ENCODE results near the gene SBK2. TPM values are rescaled to one million over a fixed set of nuclear protein-coding genes. Genes with fewer than 3 reads are reported as not detected.
"Not testable (repeated sequence)": the region's sequence is repeated elsewhere in the genome, so short reads cannot be mapped to it uniquely, and the experiment has no call there.

SBK2 gene
- not detected for polyA plus RNA-seq (2013, experiment 1 of 2)
- not detected for polyA plus RNA-seq (2013, experiment 2 of 2)

DNA sequence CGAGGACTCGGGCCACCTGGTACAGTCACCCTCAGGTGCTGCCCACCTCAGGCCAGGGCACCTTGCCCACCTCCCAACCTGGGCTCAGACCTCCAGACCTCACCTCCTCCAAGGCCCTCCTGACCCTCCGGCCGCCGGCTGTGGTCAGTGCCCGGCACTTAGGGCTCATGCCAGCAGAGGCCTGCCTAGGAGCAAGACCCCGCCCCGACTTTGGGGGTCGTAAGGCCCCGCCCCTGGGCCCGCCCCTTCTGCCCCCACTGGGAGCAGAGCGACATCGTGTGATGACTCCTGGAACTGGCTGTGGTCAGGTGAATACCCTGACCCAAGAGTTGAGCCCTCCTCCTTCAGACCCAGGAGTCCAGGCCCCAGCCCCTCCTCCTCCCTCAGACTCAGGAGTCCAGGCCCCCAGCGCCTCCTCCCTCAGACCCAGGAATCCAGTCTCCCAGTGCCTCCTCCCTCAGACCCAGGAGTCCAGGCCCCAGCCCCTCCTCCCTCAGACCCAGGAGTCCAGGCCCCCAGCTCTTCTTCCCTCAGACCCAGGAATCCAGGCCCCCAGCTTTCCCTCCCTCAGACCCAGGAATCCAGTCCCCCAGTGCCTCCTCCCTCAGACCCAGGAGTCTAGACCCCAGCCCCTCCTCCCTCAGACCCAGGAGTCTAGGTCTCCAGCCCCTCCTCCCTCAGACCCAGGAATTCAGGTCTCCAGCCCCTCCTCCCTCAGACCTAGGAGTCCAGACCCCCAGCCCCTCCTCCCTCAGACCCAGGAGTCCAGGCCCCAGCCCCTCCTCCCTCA is at the start of gene SBK2:
Gene SBK2, minus strand, starts transcription at position 183 of the 790 bp plus-strand sequence. CDS start 839 bp downstream, outside the sequence.
- Histone ChIP-seq H3K4ac (ENCODE audit: low read depth in 1 of 2, low read length in 2 of 2) (no peak within 1 kb of the TSS), H2AFZ (ENCODE audit: low read depth, low read length) (no peak within 1 kb of the TSS), H3K14ac (ENCODE audit: low read length in 2 of 2) (peak within 1 kb of the TSS in 1 of 2 experiments; percentile 18), H3K27ac (ENCODE audit: low read length, poor library complexity, severe bottlenecking) (peak within 1 kb of the TSS; percentile 48), H3K4me2 (ENCODE audit: low read length, poor library complexity, severe bottlenecking) (no peak within 1 kb of the TSS), H2BK5ac (ENCODE audit: low read depth, low read length, poor library complexity, severe bottlenecking) (peak within 1 kb of the TSS; percentile 46), H4K8ac (ENCODE audit: low read length) (no peak within 1 kb of the TSS), H4K91ac (ENCODE audit: low read length) (no peak within 1 kb of the TSS), H3K4me3 (ENCODE audit: insufficient read depth in 1 of 2, low read depth in 1 of 2, low read length in 2 of 2) (no peak within 1 kb of the TSS), H3K79me1 (replicated peaks; ENCODE audit: low read length, poor library complexity, severe bottlenecking) (no peaks in the 10 kb centered on the region), H3K4me1 (ENCODE audit: control insufficient read depth, insufficient read depth, low read depth, low read length) (peaks cover 26% of the 10 kb centered on the region), H3K36me3 (ENCODE audit: control insufficient read depth in 1 of 2, insufficient read depth in 2 of 2, low read depth in 1 of 2, low read length in 2 of 2) (no peaks in the 10 kb centered on the region), H2BK12ac (ENCODE audit: low read length in 2 of 2) (no peak within 1 kb of the TSS), H3K18ac (ENCODE audit: low read depth in 1 of 2, low read length in 2 of 2) (no peak within 1 kb of the TSS), H2AK5ac (ENCODE audit: low read length, severe bottlenecking) (peak within 1 kb of the TSS; percentile 95), H3K27me3 (ENCODE audit: control insufficient read depth in 1 of 2, insufficient read depth in 1 of 2, low read length in 2 of 2) (no peaks in the 10 kb centered on the region), H3K9me3 (ENCODE audit: control insufficient read depth, low read length) (no peaks in the 10 kb centered on the region), H3K9ac (ENCODE audit: low read length) (no peak within 1 kb of the TSS), H2BK15ac (ENCODE audit: low read depth, poor library complexity, severe bottlenecking) (no peak within 1 kb of the TSS), H3K23ac (ENCODE audit: low read length in 2 of 2) (no peak within 1 kb of the TSS), H2BK120ac (ENCODE audit: low read depth, low read length) (no peak within 1 kb of the TSS)
- 34% methylated on average over 14 of the region's 14 CpGs for WGBS
- DNase-seq, result no peak

GRCh38 chr19:55585658-55586339 is 48.9 kb upstream of the SBK2 start:
- Histone ChIP-seq H2AK5ac (ENCODE audit: low read length, severe bottlenecking) (peak overlapping the region; percentile 96), H3K36me3 (ENCODE audit: control insufficient read depth in 1 of 2, insufficient read depth in 2 of 2, low read depth in 1 of 2, low read length in 2 of 2) (no peaks in the 10 kb centered on the region), H3K4me3 (ENCODE audit: insufficient read depth in 1 of 2, low read depth in 1 of 2, low read length in 2 of 2) (peak overlapping the region; percentile 11 to 65), H3K4me2 (ENCODE audit: low read length, poor library complexity, severe bottlenecking) (peak overlapping the region; percentile 72), H3K9ac (ENCODE audit: low read length) (peak overlapping the region; percentile 80), H3K23ac (ENCODE audit: low read length in 2 of 2) (peak overlapping the region in 1 of 2 experiments; percentile 95), H4K91ac (ENCODE audit: low read length) (peak overlapping the region; percentile 98), H2BK12ac (ENCODE audit: low read length in 2 of 2) (peak overlapping the region; percentile 75 to 93), H3K18ac (ENCODE audit: low read depth in 1 of 2, low read length in 2 of 2) (peak overlapping the region; percentile 91 to 97), H3K4ac (ENCODE audit: low read depth in 1 of 2, low read length in 2 of 2) (peak overlapping the region; percentile 46 to 99), H4K8ac (ENCODE audit: low read length) (peak overlapping the region; percentile 100), H2BK5ac (ENCODE audit: low read depth, low read length, poor library complexity, severe bottlenecking) (peak overlapping the region; percentile 99), H3K9me3 (ENCODE audit: control insufficient read depth, low read length) (no peaks in the 10 kb centered on the region), H3K27ac (ENCODE audit: low read length, poor library complexity, severe bottlenecking) (peak overlapping the region; percentile 100), H2BK120ac (ENCODE audit: low read depth, low read length) (peak overlapping the region; percentile 86), H3K4me1 (ENCODE audit: control insufficient read depth, insufficient read depth, low read depth, low read length) (peaks cover 34% of the 10 kb centered on the region), H2BK15ac (ENCODE audit: low read depth, poor library complexity, severe bottlenecking) (peak overlapping the region; percentile 29), H2AFZ (ENCODE audit: low read depth, low read length) (peak overlapping the region; percentile 94), H3K14ac (ENCODE audit: low read length in 2 of 2) (peak overlapping the region in 1 of 2 experiments; percentile 86), H3K27me3 (ENCODE audit: control insufficient read depth in 1 of 2, insufficient read depth in 1 of 2, low read length in 2 of 2) (no peaks in the 10 kb centered on the region), H3K79me1 (replicated peaks; ENCODE audit: low read length, poor library complexity, severe bottlenecking) (no peaks in the 10 kb centered on the region)
- WGBS, result 6% methylated on average over 32 of the region's 36 CpGs
- DNase-seq, result peak; percentile 77

GRCh38 chr19:55584871-55585270 is 47.9 kb upstream of the SBK2 start:
- H3K4me3 ChIP-seq (ENCODE audit: insufficient read depth in 1 of 2, low read depth in 1 of 2, low read length in 2 of 2), result no peak overlapping the region
- H2BK120ac ChIP-seq (ENCODE audit: low read depth, low read length), result no peak overlapping the region
- no peak overlapping the region for H3K23ac ChIP-seq (ENCODE audit: low read length in 2 of 2)
- no peak overlapping the region for H3K14ac ChIP-seq (ENCODE audit: low read length in 2 of 2)
- no peak overlapping the region for H4K8ac ChIP-seq (ENCODE audit: low read length)
- H3K36me3 ChIP-seq (ENCODE audit: control insufficient read depth in 1 of 2, insufficient read depth in 2 of 2, low read depth in 1 of 2, low read length in 2 of 2), result no peaks in the 10 kb centered on the region
- no peaks in the 10 kb centered on the region for H3K79me1 ChIP-seq (replicated peaks; ENCODE audit: low read length, poor library complexity, severe bottlenecking)
- no peak overlapping the region for H3K4me2 ChIP-seq (ENCODE audit: low read length, poor library complexity, severe bottlenecking)
- H3K9ac ChIP-seq (ENCODE audit: low read length), result no peak overlapping the region
- H2BK5ac ChIP-seq (ENCODE audit: low read depth, low read length, poor library complexity, severe bottlenecking), result peak overlapping the region; percentile 74
- 85% methylated on average over 11 of the region's 11 CpGs for WGBS
- no peak overlapping the region for H4K91ac ChIP-seq (ENCODE audit: low read length)
- no peaks in the 10 kb centered on the region for H3K27me3 ChIP-seq (ENCODE audit: control insufficient read depth in 1 of 2, insufficient read depth in 1 of 2, low read length in 2 of 2)
- no peak for DNase-seq
- H3K9me3 ChIP-seq (ENCODE audit: control insufficient read depth, low read length), result no peaks in the 10 kb centered on the region
- H3K18ac ChIP-seq (ENCODE audit: low read depth in 1 of 2, low read length in 2 of 2), result no peak overlapping the region
- H3K4ac ChIP-seq (ENCODE audit: low read depth in 1 of 2, low read length in 2 of 2), result no peak overlapping the region
- peak overlapping the region; percentile 63 for H2AK5ac ChIP-seq (ENCODE audit: low read length, severe bottlenecking)
- H3K4me1 ChIP-seq (ENCODE audit: control insufficient read depth, insufficient read depth, low read depth, low read length), result peaks cover 34% of the 10 kb centered on the region
- peak overlapping the region in 1 of 2 experiments; percentile 12 for H2BK12ac ChIP-seq (ENCODE audit: low read length in 2 of 2)
- H2BK15ac ChIP-seq (ENCODE audit: low read depth, poor library complexity, severe bottlenecking), result no peak overlapping the region
- H2AFZ ChIP-seq (ENCODE audit: low read depth, low read length), result no peak overlapping the region
- peak overlapping the region; percentile 100 for H3K27ac ChIP-seq (ENCODE audit: low read length, poor library complexity, severe bottlenecking)

GRCh38 chr19:55583897-55584296 is 47.0 kb upstream of the SBK2 start:
- DNase-seq; H3K9me3 ChIP-seq (ENCODE audit: control insufficient read depth, low read length); H3K27me3 ChIP-seq (ENCODE audit: control insufficient read depth in 1 of 2, insufficient read depth in 1 of 2, low read length in 2 of 2); H3K18ac ChIP-seq (ENCODE audit: low read depth in 1 of 2, low read length in 2 of 2); H3K4me2 ChIP-seq (ENCODE audit: low read length, poor library complexity, severe bottlenecking); H3K9ac ChIP-seq (ENCODE audit: low read length); H3K4me3 ChIP-seq (ENCODE audit: insufficient read depth in 1 of 2, low read depth in 1 of 2, low read length in 2 of 2); H2BK12ac ChIP-seq (ENCODE audit: low read length in 2 of 2); H3K4ac ChIP-seq (ENCODE audit: low read depth in 1 of 2, low read length in 2 of 2); H2BK15ac ChIP-seq (ENCODE audit: low read depth, poor library complexity, severe bottlenecking); H2AFZ ChIP-seq (ENCODE audit: low read depth, low read length); H3K36me3 ChIP-seq (ENCODE audit: control insufficient read depth in 1 of 2, insufficient read depth in 2 of 2, low read depth in 1 of 2, low read length in 2 of 2); H4K8ac ChIP-seq (ENCODE audit: low read length); H4K91ac ChIP-seq (ENCODE audit: low read length); H3K79me1 ChIP-seq (replicated peaks; ENCODE audit: low read length, poor library complexity, severe bottlenecking); H3K23ac ChIP-seq (ENCODE audit: low read length in 2 of 2); H3K14ac ChIP-seq (ENCODE audit: low read length in 2 of 2); H3K27ac ChIP-seq (ENCODE audit: low read length, poor library complexity, severe bottlenecking); H2BK120ac ChIP-seq (ENCODE audit: low read depth, low read length); H2AK5ac ChIP-seq (ENCODE audit: low read length, severe bottlenecking); H2BK5ac ChIP-seq (ENCODE audit: low read depth, low read length, poor library complexity, severe bottlenecking): not testable (repeated sequence)
- peaks cover 41% of the 10 kb centered on the region for H3K4me1 ChIP-seq (ENCODE audit: control insufficient read depth, insufficient read depth, low read depth, low read length)
- 96% methylated on average over 1 of the region's 8 CpGs for WGBS
